ENCODE data around the gene SRCIN1.

The SRCIN1 gene

DNA sequence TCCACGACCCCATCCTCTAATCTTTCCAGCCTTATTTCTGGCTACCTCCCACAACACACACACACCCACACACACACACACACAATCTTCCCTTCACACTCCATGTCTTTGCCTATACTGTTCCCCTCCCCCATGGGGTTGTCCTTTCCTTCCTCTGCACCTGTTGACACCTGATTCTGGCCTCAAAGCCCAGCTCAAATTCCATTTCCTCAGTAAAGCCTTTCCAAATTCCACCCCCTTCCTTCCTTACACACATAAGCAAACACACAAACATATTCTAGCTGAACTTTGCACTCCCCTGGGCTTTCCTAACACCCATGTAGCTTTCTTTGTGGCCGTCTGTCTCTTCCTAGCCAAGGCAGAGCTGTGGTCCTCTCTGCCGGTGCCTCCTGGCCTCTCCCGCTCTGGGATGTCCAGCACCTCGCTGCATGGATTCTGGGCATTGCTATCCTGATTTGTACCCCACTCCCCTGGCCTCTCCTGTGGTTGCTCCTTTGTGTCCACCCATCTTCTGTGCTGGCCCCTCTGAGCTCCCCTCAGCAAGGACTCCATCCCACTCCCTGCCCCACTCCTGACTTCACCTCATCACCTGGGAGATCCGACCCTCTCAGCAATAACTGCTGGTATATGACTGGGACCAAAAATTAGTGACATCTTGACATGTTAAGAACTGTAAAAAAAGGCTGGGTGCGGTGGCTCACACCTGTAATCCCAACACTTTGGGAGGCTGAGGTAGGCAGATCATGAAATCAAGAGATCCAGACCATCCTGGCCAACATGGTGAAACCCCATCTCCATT lies 8.4 kb upstream of the SRCIN1 start:
- DNase-seq, result no peak

DNA sequence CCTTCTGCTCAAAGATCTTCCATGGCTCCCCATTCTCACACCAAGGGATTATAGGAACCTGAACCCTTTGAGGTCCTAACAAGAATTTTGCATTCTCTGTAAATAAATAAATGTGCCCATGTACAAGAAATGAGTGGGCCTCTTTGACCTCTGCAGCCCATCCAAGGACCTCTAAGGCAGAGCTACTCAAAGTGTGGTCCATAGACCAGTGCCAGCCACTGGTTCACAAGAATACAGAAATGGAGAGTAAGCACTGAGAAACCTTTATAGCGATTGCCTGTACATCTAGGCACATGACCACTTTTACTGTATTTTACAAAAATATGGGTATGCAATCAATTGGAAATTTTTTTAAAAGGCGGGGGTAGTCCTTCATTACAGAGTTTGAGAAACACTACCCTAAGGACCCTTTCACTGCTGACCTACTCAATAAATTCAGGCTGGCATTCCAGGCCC lies 7.8 kb upstream of the SRCIN1 start:
- DNase-seq, result no peak

GRCh38 chr17:38611872-38612376 lies 6.2 kb upstream of the SRCIN1 start:
- DNase-seq, result no peak

- no peak for DNase-seq
These were observed 5.5 kb upstream of the SRCIN1 start for GRCh38 chr17:38611070-38611786.

- DNase-seq, result no peak
These were observed 3.7 kb upstream of the SRCIN1 start for GRCh38 chr17:38609280-38610031.

- no peak for DNase-seq
These were observed 2.9 kb upstream of the SRCIN1 start for GRCh38 chr17:38608648-38609047.

GRCh38 chr17:38606646-38607611 lies 1.2 kb upstream of the SRCIN1 start:
- peak; percentile 62 for DNase-seq

DNA sequence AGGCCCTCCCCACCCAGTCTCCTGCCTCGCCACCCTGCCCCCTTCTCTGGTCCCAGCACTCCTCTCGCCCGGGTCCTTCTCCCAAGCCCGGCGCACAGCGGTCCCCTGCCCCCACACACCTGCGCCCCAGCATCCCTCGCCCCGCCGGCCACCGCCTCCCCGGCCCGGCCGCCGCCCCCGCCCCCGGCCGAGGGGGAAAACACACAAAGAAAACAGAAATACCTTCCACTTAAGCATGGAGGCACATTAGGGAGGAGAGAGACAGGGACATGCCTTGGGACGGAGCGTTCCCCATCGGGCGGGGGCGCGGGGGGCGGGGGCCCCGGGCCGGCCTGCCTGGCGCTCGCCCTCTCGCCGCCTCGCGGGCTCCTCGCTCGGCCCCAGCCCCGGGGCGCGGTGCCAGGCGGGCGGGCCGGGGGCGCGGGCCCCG lies 326 bp downstream of the SRCIN1 start:
- no peak for DNase-seq

DNA sequence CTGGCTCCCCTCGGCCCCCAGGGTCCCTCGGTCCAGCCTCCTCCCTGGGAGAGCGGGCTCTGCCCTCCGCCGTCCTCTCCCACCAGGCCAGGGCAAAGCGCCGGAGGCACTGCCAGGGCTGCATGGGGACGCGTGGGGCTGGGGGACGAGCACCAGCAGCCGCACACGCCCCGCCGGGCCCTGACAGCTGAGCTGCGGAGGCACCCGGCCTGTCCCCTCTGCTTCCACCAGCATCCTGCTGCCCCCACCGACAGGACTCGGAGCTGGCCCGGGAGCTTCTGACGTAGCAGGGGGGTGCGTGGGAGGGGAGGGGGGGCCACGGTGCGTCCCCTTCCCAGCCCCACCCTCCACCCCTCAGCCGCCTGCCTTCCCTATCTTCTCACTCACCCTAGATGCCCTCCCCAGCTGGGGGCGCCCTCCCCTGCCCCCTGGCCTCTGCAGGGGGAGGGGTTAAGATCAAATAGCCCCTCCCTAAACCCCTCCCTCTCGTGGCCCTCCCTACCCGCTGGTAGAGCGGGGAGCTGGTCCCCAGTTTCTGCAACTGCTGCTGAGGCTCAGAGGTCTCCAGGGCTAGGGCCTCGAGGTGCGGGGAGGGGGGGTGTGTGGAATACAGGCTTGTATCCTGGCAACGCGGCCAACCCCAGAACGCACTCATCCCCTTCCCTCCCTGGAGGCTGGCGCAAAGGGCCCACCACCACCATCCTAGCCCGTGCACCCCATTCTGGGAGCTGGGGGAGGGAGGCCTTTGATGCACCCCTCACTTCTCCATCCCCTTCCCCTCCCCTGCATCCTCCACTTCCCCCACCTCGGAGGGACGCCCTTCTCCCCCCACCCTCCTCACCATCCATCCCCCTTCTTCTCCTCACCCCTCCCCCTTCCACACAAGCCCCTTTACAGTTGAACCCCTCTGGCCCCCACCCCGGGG lies 1.0 kb downstream of the SRCIN1 start:
- peak; percentile 60 for DNase-seq

DNA sequence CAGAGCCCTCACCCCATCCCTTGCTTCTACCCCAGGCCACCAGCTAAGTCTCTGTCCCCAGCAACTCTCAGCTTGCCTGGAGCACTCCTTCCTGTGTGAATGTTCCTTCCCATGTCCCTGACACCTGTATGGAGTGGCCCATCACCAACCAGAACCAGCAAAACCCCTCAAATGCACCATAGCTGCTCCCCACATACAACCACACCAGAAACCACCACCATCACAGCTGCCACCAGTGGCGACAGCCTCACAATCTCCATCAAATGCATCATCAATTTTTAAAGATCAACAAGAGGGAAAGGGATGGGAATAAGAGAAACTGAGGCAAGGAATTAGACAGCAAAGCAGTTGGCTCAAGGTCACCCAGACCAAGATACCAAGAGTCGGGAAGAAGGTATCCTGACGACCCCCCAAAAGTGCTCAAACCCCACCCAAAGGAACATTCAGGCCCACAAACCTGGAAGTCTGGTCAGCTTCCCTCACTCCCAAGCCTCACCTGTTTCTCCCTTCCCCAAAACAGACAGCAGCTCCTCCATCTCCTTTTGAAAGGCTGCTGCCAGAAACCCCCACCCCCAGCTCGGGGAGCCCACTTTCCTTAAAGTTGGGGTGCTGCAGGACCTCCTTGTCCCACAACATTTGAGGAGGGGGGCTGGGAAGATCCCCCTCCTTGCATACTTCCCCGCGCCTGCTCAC lies 1.8 kb downstream of the SRCIN1 start:
- DNase-seq, result no peak

DNA sequence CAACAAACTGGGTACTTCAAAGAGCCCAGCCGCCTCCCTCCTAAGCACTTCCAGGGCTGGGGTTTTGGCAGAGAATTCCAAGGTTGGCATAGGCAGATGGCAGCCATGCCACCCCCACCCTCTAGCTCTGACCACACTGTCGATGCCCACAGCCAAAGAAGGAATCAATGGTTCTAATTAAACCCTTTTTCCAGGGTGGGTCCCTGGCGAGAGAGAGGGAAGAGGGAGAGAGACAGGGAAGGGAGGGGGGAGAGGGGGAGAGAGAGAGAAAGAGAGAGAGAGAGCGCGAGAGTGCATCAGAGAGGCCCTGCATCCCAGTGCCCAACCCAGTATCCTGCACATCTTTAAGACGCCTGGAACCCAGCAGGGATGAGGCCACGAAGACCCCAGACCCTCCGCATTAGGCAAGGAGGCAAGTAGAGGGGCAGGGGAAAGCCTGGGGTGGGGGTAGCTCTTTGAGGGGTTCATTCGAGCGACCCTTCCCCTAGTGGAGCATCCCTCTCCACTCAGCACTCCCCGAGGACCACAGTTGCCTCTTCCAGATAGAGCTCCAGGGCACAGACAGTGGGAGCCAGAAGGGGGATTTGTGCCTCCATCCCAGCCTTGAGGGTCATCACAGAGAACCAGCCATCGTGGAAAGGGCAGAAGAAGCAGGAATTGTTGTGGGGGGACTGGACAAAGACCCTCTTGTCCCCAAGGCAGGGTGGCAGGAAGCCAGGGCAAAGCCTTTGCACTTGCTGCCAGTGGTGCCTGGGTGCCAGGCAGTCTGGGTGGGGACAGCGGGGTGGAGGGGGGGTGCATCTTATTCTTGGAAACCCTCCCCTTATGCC lies 2.6 kb downstream of the SRCIN1 start:
- no peak for DNase-seq

- no peak for DNase-seq
These were observed 3.3 kb downstream of the SRCIN1 start for GRCh38 chr17:38602453-38602852.

DNA sequence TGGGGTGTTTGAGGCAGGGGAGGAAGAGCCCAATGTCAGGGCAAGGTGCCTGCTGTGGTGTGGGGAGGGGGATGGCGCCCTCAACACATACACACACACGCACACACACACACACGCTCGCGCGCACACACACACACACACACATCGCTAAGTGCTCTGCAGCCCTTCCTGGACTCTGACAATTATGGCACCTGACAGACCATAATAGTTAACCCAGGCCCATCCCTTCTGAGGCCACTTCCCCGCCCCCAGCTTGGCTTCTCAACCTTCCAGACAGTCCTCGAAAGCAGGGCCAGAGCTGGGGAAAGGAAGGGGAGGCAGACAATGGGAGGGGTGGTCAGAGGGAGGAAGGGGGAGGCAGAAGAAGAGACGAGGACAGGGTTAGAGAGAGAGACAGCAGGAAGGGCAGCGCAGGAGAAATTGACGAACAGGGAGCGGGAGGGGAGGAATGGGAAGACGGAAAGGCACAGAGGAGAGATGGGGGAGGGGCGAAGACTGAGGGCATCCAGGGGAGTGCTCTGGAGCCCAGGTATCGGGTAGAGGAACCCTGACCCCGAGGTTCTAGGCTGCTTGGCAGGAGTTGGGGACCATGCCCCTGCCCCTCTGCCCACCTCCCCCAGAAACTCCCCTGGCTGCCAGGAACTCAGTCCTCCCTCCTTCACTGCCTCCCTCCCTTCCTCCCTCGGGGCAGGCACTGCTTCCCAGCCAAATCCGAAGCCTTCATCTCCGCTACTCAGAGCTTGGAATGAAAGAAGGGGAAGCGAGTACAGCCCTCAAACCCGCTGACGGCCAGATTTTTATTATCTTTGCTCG lies 4.0 kb downstream of the SRCIN1 start:
- peak; percentile 45 for DNase-seq

DNA sequence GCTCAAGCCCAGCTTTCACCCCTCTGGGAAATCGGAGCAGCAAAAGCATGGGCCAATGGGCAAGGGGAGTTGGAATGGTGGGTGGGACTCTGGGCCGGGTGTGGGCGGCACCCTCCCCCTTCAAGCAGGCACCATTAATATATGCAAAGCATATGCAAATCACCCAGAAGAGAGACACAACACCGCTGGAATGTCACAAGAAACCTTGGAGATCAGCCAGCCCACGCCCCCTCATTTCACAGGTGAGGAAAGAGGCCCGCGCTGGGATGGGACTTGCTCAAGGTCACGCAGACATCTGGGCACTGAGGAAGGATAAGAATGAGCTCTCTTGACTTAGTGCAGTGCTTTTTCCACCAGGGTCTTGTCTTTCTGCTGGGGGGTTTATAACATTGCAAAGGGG lies 4.8 kb downstream of the SRCIN1 start:
- no peak for DNase-seq

DNA sequence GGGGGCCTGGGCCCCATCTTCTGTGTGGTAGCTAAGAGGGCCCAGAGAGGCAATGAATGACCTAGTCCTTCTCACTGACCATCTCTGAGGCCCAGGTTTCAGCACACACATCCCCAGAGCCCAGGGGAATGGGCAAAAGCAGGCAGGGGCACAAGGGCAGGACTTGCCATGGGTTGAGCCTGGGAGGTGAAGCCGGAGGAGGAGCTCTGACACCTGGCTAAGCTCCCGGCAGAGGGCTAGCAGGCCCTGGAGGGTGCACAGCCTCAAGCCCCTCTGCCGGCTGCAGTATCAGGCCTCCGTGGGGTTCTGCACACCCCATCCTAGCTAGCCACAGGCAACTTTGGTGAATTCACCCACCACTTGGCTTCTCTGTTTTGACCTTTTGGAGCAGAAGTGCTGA lies 5.3 kb downstream of the SRCIN1 start:
- DNase-seq, result no peak

GRCh38 chr17:38599398-38599856 lies 6.3 kb downstream of the SRCIN1 start:
- no peak for DNase-seq

DNA sequence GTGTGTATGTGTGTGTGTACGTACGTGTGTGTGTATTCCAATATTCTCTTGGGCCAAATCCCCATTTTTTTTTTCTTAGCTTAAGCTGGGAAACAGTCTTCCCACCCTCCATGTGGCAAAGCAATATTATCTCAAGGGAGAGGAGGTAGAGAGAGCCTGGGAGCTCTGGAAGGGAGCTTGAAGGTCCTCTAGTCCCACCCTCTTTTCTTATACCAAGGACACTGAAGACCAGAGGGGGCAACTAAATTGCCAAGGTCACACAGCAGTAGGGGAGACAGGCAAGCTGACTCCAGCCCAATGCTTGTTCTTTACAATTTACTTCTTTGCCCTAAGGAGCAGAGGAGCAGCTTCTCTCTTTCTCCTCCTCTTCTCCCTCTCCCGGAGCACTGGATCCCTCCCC lies 6.8 kb downstream of the SRCIN1 start:
- no peak for DNase-seq

- peak; percentile 74 for DNase-seq
These were observed 7.2 kb downstream of the SRCIN1 start for GRCh38 chr17:38598536-38598935.

All from NCI-H1092 treated with DMSO at 0.1 percent for 48 hours (cell line).